GM18868 (cell line): ENCODE data around the gene RCBTB1.
"Not testable (repeated sequence)": the region's sequence is repeated elsewhere in the genome, so short reads cannot be mapped to it uniquely, and the experiment has no call there.

Experiments used
- ATAC-seq: cut with Tn5 transposase; IDR thresholded peaks from one replicate; pipeline ENCODE4 v1.9.1; 2021; ENCODE audit warnings: mild to moderate bottlenecking, moderate library complexity; ENCODE audit not compliant: unreplicated experiment

RCBTB1 gene

DNA sequence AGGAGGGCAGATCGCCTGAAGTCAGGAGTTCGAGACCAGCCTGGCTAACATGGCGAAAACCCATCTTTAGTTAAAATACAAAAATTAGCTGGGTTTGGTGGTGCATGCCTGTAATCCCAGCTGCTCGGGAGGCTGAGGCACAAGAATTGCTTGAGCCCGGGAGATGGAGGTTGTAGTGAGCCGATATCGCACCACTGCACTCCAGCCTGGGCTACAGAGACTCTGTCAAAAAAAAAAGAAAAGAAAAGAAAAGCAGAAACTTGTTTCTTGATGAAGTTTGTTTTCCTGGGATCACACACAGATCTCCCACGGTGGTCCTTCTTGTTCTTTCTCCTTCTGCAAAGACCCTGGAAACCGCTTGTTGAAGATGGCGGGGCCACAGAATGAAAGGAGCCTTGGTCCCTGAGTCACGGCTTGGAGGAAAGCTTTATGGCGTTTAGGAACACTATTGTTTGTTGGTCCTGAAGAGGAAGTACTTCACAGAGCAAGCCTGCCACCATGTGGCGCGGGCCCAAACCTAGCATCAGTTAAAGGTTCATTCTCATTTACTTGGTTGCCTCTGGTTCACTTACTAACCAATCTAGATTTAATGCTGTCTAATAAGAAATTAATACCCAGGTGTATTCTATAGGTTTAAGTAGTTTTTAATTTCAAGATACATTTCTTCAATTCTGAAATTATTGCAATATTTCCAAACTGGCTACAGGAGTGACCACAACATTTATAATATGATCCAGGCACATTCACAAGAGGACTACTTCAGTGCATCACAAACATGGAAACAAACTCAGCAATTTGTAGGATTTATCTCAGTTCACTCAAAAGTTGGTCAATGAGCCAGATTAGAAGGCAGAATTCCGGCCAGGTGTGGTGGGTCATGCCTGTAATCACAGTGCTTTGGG is 21.6 kb upstream of the RCBTB1 start:
- ATAC-seq: peak; percentile 88

DNA sequence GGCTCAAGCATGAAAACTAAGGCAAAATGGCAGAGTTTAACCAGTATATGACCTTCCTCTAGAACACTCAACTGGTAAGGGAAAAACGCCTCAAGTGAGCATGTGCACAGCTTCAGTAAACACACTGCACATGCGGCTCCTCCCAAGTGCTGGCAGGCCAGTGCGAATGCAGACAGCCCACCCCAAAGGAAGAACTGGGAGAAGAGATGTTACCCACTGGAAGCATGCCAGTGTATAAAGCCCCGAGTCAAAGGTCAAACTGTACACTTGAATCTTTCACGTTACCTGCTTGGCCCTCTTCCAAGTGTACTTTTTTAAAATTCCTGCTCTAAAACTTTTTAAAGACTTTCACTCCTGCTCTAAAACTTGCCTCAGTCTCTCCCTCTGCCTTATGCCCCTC is 19.2 kb upstream of the RCBTB1 start:
- ATAC-seq: no peak

DNA sequence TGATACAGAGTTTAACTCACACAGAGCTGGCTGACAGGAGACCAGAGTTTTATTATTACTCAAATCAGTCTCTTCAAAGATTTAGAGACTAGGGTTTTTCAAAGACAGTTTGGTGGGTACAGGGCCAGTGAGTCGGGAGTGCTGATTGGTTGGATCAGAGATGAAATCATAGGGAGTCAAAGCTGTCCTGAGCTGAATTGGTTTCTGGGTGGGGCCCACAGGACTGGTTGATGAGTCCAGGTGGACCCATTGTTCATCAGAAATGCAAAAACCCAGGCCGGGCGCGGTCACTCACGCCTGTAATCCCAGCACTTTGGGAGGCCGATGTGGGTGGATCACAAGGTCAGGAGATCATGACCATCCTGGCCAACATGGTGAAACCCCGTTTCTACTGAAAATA is 17.3 kb upstream of the RCBTB1 start:
- ATAC-seq: not testable (repeated sequence)

DNA sequence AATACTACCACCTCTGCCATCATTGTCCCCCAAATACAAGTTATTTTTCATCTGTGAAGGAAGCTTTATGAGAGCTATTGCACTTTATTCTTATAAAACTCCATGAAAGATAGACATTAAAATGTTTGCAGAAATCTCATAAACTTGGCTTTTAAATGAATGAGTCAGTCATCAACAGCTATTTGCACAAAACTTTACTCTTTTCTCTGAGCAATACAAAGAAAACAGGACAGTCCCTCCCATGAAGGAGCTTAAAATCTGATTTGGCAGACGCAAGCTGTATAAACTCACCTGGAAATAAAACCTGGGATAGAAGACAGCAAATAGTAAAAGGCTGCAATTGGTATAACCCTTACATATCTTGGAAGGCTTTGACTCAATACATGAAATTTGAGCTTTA is 16.6 kb upstream of the RCBTB1 start:
- ATAC-seq: no peak

DNA sequence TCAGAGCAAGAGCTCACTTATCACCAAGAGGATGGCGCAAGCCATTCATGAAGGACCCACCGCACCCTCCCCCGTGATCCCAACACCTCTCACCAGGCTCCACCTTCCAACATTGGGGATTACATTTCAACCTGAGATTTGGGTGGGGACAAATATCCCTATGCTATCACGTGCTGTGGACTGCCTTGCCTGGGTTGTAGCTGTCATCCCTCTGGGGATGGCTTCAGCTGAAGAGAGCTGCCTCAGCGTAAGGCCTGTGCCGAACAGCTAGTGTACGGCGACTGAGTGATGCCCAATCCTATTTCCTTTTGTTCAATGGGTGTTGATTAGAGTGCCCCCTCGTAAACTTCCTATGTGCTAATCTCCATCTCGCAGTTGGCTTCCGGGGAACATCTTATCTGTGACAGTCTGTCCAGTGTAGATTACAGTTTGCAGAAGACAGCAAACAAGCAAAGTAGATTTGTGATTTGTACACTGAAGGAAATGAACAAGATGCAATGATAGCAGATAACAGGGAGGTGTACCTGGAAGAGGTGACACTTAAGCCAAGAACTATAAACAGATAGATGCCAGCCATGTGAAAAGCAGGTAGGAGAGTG is 11.8 kb upstream of the RCBTB1 start:
- ATAC-seq: no peak

DNA sequence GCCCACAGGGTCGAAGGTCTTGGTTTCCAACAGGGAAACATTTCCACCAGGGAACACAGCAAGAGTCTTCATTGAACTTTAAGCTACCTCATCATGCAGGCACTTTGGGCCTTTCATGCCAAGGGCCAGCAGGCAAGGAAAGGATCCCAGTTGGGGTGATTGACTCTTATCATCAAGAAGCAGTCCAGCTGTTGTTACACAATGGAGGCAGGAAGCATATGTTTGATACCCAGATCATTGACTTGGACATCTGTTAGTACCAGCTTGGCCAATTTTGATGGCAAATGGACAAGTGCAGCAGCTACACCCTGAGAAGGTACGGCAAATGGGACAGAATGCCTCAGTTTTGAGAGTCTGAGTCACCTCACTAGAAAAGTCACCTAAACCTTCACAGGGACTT is 10.9 kb upstream of the RCBTB1 start:
- no peak for ATAC-seq

DNA sequence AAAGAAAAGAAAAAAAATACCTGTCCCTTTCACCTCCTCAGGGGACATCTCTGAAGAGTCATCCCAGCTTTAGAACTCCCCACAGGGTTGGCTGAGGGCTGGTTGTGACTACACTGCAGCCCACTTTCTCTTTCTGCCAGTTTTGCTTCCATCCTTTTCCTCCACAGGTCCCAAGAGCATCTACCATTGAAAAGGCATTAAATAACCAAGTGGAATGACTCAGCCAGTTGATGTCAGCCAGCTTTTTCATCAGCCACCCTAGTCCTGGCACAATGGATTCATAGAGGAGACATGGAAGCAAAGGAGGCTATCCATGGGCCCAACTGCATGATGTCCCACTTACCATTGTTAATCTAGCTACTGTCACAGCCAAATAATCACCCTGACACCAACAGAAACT is 9.2 kb upstream of the RCBTB1 start:
- no peak for ATAC-seq

DNA sequence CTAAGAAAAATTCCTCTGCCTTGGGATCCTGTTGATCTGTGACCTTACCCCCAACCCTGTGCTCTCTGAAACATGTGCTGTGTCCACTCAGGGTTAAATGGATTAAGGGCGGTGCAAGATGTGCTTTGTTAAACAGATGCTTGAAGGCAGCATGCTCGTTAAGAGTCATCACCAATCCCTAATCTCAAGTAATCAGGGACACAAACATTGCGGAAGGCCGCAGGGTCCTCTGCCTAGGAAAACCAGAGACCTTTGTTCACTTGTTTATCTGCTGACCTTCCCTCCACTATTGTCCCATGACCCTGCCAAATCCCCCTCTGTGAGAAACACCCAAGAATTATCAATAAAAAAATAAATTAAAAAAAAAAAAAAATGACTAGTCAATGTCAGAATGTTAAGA is 8.5 kb upstream of the RCBTB1 start:
- not testable (repeated sequence) for ATAC-seq

DNA sequence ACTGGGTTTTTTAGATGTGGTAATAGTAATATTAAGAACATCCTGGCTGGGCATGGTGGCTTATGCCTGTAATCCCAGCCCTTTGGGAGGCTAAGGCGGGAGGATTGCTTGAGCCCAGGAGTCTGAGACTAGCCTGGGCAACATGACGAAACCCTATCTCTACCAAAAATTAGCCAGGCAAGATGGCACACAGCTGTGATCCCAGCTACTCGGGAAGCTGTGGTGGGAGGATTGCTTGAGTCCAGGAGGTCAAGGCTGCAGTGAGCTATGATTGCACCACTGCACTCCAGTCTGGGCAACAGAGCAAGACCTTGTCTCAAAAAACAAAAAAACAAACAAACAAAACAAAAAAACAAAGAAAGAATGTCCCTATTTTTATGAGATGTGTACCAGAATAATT is 5.4 kb upstream of the RCBTB1 start:
- ATAC-seq: not testable (repeated sequence)

DNA sequence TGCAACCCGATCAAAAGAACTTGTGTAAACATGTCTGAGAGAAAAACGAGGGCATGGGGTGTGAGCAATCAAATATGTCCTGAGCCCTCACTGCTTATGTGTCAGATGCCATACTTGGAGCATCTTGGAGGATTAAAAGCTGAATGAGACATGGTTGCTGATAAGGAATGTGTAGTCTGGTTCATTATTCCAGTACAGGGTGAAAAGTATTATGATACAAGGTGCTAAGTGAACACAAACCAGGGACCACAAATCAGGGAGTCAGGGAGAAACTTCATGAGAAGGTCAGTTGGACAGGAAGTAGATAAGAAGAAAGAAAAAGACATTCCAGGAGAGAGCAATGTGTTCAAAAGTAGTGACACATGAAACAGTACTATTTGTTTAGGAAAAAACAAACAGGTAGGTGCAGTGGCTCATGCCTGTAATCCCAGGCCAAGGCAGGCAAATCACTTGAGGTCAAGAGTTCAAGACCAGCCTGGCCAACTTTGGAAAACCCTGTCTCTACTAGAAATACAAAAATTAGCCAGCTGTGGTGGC is 2.0 kb upstream of the RCBTB1 start:
- no peak for ATAC-seq

DNA sequence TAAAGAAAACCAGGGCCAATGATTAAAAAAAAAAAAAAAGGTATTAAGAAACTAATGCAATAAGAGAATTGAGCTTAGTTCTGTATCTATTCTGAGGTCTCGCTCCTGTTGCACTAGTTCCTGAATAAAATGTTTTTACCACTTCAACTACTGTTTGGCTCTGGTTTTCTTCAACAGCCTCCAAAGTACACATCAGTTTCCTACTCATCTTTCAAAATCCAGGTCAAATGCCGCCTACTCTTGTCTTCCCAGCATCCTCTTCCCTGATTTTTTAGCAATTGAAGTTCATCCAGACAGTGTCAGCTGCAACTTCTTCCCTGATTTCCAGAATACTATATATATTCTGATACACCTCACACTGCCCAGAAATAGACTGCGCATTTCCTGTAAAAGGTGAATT is 1.4 kb upstream of the RCBTB1 start:
- no peak for ATAC-seq

DNA sequence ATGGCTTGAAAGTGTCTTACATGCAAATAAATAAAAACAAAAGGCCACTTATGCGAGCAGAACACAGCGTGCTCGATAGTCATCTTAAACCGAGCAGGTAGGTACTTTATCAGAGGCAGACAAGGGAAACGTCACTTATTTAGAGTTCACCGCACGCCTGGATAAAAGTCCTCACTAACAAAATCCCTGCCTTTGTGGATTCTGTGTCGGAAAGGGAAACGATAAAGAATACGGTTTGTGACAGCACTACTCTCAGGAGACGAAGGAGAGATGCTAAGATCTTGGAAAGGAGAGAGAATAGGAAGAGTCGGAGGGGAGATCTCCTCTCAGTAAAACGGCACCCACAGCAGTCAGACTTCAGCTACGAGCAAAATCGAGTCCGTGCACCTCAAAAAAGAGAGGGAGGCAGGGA is 581 bp downstream of the RCBTB1 start:
- ATAC-seq: peak; percentile 16

DNA sequence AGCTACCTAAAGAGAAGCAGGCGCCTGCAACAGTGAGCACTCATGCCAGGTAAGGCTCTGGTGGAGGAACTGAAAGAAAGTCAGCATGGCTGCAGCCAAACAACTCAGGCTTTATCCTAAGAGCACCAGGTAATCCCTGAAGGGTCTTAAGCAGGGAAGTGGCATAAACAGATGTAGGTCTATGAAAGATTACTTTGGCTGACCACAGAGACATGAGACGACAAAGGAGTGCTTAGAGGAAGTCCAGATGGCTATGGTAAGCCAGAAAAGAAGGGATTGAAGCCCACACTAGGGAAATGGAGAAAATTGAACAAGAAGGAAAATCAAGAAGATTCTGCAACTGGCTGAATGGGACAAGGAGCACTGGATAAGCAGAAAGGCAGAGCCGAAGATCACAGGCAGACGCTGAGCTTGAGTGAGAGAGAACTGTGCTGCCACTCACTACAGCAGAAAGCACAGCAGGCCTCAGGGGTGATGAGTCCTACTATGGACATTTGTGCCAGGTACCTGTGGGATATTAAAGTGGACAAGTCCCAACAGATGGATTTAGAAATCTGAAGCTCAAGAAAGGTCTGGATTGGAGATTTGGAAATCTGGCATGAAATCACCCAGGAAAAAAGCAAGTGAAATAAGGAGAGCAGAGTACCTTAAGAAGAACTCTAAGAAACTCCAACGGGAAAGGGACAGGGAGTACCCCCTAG is 4.2 kb downstream of the RCBTB1 start:
- no peak for ATAC-seq

DNA sequence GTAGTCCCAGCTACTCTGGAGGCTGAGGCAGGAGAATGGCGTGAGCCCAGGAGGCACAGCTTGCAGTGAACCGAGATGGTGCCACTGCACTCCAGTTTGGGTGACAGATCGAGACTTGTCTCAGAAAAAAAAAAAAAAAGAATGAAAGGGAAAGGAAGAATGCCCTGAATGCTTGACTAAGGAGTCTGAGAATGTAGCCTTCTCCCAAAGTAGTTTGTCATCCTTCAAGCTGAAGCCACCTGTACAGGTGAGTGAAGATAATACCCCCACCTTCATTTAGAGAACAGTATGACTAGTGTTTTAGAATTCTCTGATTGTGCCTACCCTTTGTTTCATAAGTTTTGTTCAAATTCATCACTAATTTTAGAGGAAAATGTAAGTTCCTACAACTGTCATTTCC is 5.9 kb downstream of the RCBTB1 start:
- no peak for ATAC-seq

DNA sequence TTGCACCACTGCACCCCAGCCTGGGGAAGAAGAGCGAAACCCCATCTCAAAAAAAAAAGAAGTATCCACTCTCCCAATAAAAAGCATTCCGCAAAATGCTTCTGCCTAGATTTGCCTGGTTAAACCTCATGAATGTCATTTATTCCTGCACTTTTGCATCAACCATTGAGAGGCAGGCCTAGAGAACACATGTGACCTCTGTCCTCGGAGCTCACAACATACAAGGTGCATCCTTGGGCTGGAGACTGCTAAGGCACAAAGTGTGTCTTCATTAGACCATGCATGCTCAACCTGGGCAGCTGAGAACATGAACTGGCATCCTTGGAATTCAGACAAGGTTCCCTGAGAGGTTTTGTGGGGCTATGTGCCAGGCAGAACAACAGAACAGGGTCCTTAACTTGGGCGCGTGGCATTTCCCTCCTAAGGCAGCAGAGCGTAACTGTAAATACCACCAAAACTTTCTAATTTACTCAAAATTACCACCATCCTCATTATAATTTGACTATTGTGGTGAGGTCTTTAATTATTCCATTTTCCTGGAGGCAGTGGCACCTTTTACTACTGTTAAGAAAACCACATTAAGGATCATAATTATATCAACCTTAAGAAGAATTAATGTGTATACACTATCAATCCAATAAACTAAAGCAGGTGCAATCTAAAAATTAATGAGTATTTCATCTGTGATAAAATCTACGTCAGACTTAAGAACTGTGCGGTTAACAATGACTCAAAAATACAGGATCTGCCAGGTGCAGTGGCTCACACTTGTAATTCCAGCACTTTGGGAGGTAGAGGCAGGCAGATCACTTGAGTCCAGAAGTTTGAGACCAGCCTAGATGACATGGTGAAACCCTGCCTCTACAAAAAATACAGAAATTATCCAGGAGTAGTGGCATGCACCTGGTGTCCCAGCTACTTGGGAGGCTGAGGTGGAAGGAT is 13.8 kb downstream of the RCBTB1 start:
- peak; percentile 43 for ATAC-seq

DNA sequence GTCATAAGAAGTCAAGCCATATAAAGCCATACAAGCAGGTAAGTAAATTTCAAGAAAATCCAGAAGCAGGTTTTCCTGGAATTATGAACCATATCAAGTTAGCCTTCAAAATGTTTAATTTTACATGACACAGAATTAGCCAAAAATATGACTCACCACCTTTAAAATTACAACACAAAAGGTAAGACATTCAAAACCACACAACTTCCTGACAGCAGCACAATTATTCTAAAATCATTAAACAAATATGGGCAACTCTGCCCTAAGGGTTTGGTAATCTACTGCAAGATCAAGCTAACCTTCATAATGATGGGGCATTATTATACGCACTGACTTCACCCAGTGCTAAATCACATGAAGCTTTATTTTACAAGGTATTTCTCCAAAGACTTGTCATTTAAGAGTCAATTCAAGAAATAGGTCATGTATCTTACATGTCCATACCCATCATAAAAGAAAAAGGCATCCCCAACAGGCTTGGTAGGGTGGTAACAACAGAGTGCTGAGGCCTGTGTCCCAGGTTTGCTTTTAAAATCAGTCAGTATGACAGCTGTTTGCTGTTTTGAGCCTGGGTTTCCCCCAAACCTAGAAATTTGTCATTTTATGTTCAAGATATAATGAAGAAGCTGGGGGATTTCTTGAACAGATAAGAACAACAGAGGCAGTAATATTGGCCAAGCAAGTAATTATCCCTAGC is 15.2 kb downstream of the RCBTB1 start:
- ATAC-seq: peak; percentile 77

DNA sequence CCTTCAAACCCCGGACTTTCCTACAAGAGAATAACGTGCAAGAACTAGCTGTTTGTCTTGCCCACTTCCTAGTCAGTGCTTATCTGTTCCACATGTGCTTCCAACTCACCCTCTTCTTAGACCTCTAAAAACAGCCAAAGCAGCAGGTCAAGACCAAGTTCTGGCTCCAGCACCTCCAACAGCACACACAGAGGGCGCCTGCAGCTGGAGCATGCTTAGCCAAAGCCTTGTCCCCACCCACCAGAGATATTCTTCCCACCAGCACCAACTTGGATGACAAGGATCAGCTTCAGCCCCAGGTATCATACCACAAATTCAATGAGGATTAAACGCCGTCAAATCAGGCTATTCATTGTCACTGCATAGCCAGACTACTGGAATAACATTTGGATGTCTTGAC is 17.9 kb downstream of the RCBTB1 start:
- no peak for ATAC-seq

DNA sequence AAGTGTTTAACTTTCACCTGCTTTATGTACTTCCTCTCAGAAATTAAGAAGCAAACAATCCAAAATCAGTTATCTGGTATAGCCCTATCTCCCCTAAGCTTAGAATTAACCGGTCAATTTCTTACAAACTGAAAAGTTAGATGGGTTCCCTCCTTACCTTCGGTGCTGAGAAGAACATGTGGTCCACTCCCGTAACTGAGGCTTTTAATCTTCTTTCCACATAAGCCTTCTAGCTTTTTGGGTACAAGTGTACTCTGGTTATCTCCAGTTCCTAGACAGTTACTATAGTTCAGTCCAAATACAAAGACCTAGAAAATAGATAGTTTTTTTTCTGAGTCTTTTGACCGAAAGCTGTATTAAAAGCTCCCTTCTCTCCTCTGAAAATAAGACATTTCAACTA is 18.9 kb downstream of the RCBTB1 start:
- no peak for ATAC-seq

DNA sequence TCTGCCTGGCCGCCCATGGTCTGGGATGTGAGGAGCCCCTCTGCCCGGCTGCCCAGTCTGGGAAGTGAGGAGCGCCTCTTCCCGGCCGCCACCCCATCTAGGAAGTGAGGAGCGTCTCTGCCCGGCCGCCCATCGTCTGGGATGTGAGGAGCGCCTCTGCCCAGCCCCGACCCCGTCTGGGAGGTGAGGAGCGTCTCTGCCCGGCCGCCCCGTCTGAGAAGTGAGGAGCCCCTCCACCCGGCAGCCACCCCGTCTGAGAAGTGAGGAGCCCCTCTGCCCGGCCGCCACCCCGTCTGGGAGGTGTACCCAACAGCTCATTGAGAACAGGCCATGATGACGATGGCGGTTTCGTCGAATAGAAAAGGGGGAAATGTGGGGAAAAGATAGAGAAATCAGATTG is 19.9 kb downstream of the RCBTB1 start:
- ATAC-seq: not testable (repeated sequence)

DNA sequence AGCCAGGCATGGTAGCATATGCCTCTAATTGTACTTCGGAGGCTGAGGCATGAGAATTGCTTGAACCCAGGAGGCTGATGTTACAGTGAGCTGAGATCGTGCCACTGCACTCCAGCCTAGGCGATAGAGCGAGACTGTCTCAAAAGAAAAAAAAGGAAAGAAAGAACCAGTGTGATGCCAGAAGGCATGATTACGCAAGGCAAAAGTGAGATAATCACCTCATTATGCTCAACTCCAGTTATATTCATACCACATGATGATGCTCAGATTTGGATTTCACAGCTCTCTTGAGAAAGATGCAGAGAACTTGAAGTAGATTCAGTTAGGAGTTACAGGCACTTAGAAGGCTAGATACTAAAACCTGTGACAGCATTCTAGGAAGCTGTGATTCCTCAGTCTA is 21.8 kb downstream of the RCBTB1 start:
- no peak for ATAC-seq
